Measurements from ENCODE around the gene TET2.

The TET2 gene

GRCh38 chr4:105230287-105230686 lies 83.6 kb downstream of the TET2 start:
- H3K9me3 ChIP-seq (replicated peaks in 1 of 2; ENCODE audit: control insufficient read depth in 2 of 2, insufficient read depth in 1 of 2, low read depth in 1 of 2, low read length in 2 of 2): peaks cover 0 to 4% of the 10 kb centered on the region in 2 donors
- H3K27me3 ChIP-seq (ENCODE audit: control insufficient read depth in 3 of 3, insufficient read depth in 3 of 3, low read depth in 1 of 3, low read length in 3 of 3): no peaks in the 10 kb centered on the region
- no peak overlapping the region for H3K4me2 ChIP-seq (ENCODE audit: insufficient read depth, low read length, poor library complexity, severe bottlenecking)
- no peak overlapping the region for H3K23ac ChIP-seq (ENCODE audit: low read depth, low read length, poor library complexity)
- H4K8ac ChIP-seq (ENCODE audit: low read depth, low read length): no peak overlapping the region
- no peaks in the 10 kb centered on the region for H3K4me1 ChIP-seq (ENCODE audit: control insufficient read depth in 2 of 2, insufficient read depth in 1 of 2, low read depth in 1 of 2, low read length in 2 of 2)
- no peak overlapping the region for H3K14ac ChIP-seq (ENCODE audit: low read length)
- no peak overlapping the region for H3K18ac ChIP-seq (ENCODE audit: low read length)
- no peak overlapping the region for H3K4ac ChIP-seq (ENCODE audit: low read length)
- H2AK5ac ChIP-seq (ENCODE audit: low read depth, low read length): no peak overlapping the region
- no peak overlapping the region for H2BK5ac ChIP-seq (ENCODE audit: low read length)
- H3K27ac ChIP-seq (replicated peaks; ENCODE audit: low read length): no peak overlapping the region
- no peak for DNase-seq (ENCODE audit: low spot score)
- H3K9ac ChIP-seq (ENCODE audit: low read depth, low read length, poor library complexity): no peak overlapping the region
- no peak overlapping the region for H4K91ac ChIP-seq (ENCODE audit: low read depth, low read length, poor library complexity)
- WGBS, 2 donors (ENCODE audit: extremely low coverage in 2 of 2, insufficient read length in 2 of 2, insufficient replicate concordance in 1 of 2): no CpG with 5 or more reads among the region's 1 CpG
- no peak overlapping the region for H2AFZ ChIP-seq (ENCODE audit: low read length)
- H2BK120ac ChIP-seq (ENCODE audit: low read depth, low read length): no peak overlapping the region
- H3K79me1 ChIP-seq (ENCODE audit: low read depth, low read length): no peaks in the 10 kb centered on the region
- no peak overlapping the region for H3K4me3 ChIP-seq (ENCODE audit: low read length in 2 of 2)
- H3K36me3 ChIP-seq (replicated peaks in 1 of 2; ENCODE audit: control insufficient read depth in 2 of 2, insufficient read depth in 2 of 2, low read length in 2 of 2): peaks cover 0 to 16% of the 10 kb centered on the region in 2 donors
- H2BK15ac ChIP-seq (ENCODE audit: low read length): no peak overlapping the region
- H2BK12ac ChIP-seq (ENCODE audit: low read length): no peak overlapping the region

- Histone ChIP-seq H2BK5ac (ENCODE audit: low read length) (no peak overlapping the region), H3K27me3 (ENCODE audit: control insufficient read depth in 3 of 3, insufficient read depth in 3 of 3, low read depth in 1 of 3, low read length in 3 of 3) (no peaks in the 10 kb centered on the region), H3K14ac (ENCODE audit: low read length) (no peak overlapping the region), H2BK15ac (ENCODE audit: low read length) (no peak overlapping the region), H4K91ac (ENCODE audit: low read depth, low read length, poor library complexity) (no peak overlapping the region), H2BK12ac (ENCODE audit: low read length) (no peak overlapping the region), H3K9me3 (replicated peaks in 1 of 2; ENCODE audit: control insufficient read depth in 2 of 2, insufficient read depth in 1 of 2, low read depth in 1 of 2, low read length in 2 of 2) (peaks cover 0 to 4% of the 10 kb centered on the region in 2 donors), H4K8ac (ENCODE audit: low read depth, low read length) (no peak overlapping the region), H3K79me1 (ENCODE audit: low read depth, low read length) (no peaks in the 10 kb centered on the region), H3K18ac (ENCODE audit: low read length) (no peak overlapping the region), H3K4me3 (ENCODE audit: low read length in 2 of 2) (no peak overlapping the region), H3K27ac (replicated peaks; ENCODE audit: low read length) (no peak overlapping the region), H3K4me2 (ENCODE audit: insufficient read depth, low read length, poor library complexity, severe bottlenecking) (no peak overlapping the region), H2AFZ (ENCODE audit: low read length) (no peak overlapping the region), H3K9ac (ENCODE audit: low read depth, low read length, poor library complexity) (no peak overlapping the region), H3K4me1 (ENCODE audit: control insufficient read depth in 2 of 2, insufficient read depth in 1 of 2, low read depth in 1 of 2, low read length in 2 of 2) (no peaks in the 10 kb centered on the region), H2BK120ac (ENCODE audit: low read depth, low read length) (no peak overlapping the region), H3K4ac (ENCODE audit: low read length) (no peak overlapping the region), H2AK5ac (ENCODE audit: low read depth, low read length) (no peak overlapping the region), H3K23ac (ENCODE audit: low read depth, low read length, poor library complexity) (no peak overlapping the region), H3K36me3 (replicated peaks in 1 of 2; ENCODE audit: control insufficient read depth in 2 of 2, insufficient read depth in 2 of 2, low read length in 2 of 2) (peaks cover 3 to 37% of the 10 kb centered on the region in 2 donors)
- WGBS, 2 donors (ENCODE audit: extremely low coverage in 2 of 2, insufficient read length in 2 of 2, insufficient replicate concordance in 1 of 2): no CpG with 5 or more reads among the region's 4 CpGs
- no peak for DNase-seq (ENCODE audit: low spot score)
These were observed 85.7 kb downstream of the TET2 start for GRCh38 chr4:105232374-105232773.

GRCh38 chr4:105234582-105234981 lies 87.9 kb downstream of the TET2 start:
- Histone ChIP-seq H3K18ac (ENCODE audit: low read length) (no peak overlapping the region), H3K27ac (replicated peaks; ENCODE audit: low read length) (no peak overlapping the region), H3K27me3 (ENCODE audit: control insufficient read depth in 3 of 3, insufficient read depth in 3 of 3, low read depth in 1 of 3, low read length in 3 of 3) (no peaks in the 10 kb centered on the region), H2BK5ac (ENCODE audit: low read length) (no peak overlapping the region), H3K14ac (ENCODE audit: low read length) (no peak overlapping the region), H2AFZ (ENCODE audit: low read length) (no peak overlapping the region), H3K23ac (ENCODE audit: low read depth, low read length, poor library complexity) (no peak overlapping the region), H2BK15ac (ENCODE audit: low read length) (no peak overlapping the region), H2BK120ac (ENCODE audit: low read depth, low read length) (no peak overlapping the region), H3K4me3 (ENCODE audit: low read length in 2 of 2) (no peak overlapping the region), H3K36me3 (replicated peaks in 1 of 2; ENCODE audit: control insufficient read depth in 2 of 2, insufficient read depth in 2 of 2, low read length in 2 of 2) (peaks cover 3 to 59% of the 10 kb centered on the region in 2 donors), H4K91ac (ENCODE audit: low read depth, low read length, poor library complexity) (no peak overlapping the region), H3K4me2 (ENCODE audit: insufficient read depth, low read length, poor library complexity, severe bottlenecking) (no peak overlapping the region), H3K4me1 (ENCODE audit: control insufficient read depth in 2 of 2, insufficient read depth in 1 of 2, low read depth in 1 of 2, low read length in 2 of 2) (no peaks in the 10 kb centered on the region), H3K4ac (ENCODE audit: low read length) (no peak overlapping the region), H2AK5ac (ENCODE audit: low read depth, low read length) (no peak overlapping the region), H2BK12ac (ENCODE audit: low read length) (no peak overlapping the region), H4K8ac (ENCODE audit: low read depth, low read length) (no peak overlapping the region), H3K79me1 (ENCODE audit: low read depth, low read length) (no peaks in the 10 kb centered on the region), H3K9me3 (replicated peaks in 1 of 2; ENCODE audit: control insufficient read depth in 2 of 2, insufficient read depth in 1 of 2, low read depth in 1 of 2, low read length in 2 of 2) (peaks cover 0 to 15% of the 10 kb centered on the region in 2 donors), H3K9ac (ENCODE audit: low read depth, low read length, poor library complexity) (no peak overlapping the region)
- no CpG with 5 or more reads among the region's 4 CpGs for WGBS, 2 donors (ENCODE audit: extremely low coverage in 2 of 2, insufficient read length in 2 of 2, insufficient replicate concordance in 1 of 2)
- DNase-seq (ENCODE audit: low spot score): no peak

GRCh38 chr4:105236202-105236915 lies 89.7 kb downstream of the TET2 start:
- Histone ChIP-seq H3K14ac (ENCODE audit: low read length) (no peak overlapping the region), H2BK15ac (ENCODE audit: low read length) (no peak overlapping the region), H3K4me1 (ENCODE audit: control insufficient read depth in 2 of 2, insufficient read depth in 1 of 2, low read depth in 1 of 2, low read length in 2 of 2) (no peaks in the 10 kb centered on the region), H3K27me3 (ENCODE audit: control insufficient read depth in 3 of 3, insufficient read depth in 3 of 3, low read depth in 1 of 3, low read length in 3 of 3) (no peaks in the 10 kb centered on the region), H4K8ac (ENCODE audit: low read depth, low read length) (no peak overlapping the region), H3K23ac (ENCODE audit: low read depth, low read length, poor library complexity) (no peak overlapping the region), H2AFZ (ENCODE audit: low read length) (no peak overlapping the region), H4K91ac (ENCODE audit: low read depth, low read length, poor library complexity) (no peak overlapping the region), H3K9me3 (replicated peaks in 1 of 2; ENCODE audit: control insufficient read depth in 2 of 2, insufficient read depth in 1 of 2, low read depth in 1 of 2, low read length in 2 of 2) (peaks cover 0 to 19% of the 10 kb centered on the region in 2 donors), H2BK120ac (ENCODE audit: low read depth, low read length) (no peak overlapping the region), H3K18ac (ENCODE audit: low read length) (no peak overlapping the region), H3K4me3 (ENCODE audit: low read length in 2 of 2) (peak overlapping the region in 1 of 2 donors; percentile 2), H2AK5ac (ENCODE audit: low read depth, low read length) (no peak overlapping the region), H3K36me3 (replicated peaks in 1 of 2; ENCODE audit: control insufficient read depth in 2 of 2, insufficient read depth in 2 of 2, low read length in 2 of 2) (peaks cover 3 to 73% of the 10 kb centered on the region in 2 donors), H3K4me2 (ENCODE audit: insufficient read depth, low read length, poor library complexity, severe bottlenecking) (no peak overlapping the region), H3K27ac (replicated peaks; ENCODE audit: low read length) (no peak overlapping the region), H2BK12ac (ENCODE audit: low read length) (no peak overlapping the region), H3K9ac (ENCODE audit: low read depth, low read length, poor library complexity) (no peak overlapping the region), H3K4ac (ENCODE audit: low read length) (no peak overlapping the region), H3K79me1 (ENCODE audit: low read depth, low read length) (no peaks in the 10 kb centered on the region), H2BK5ac (ENCODE audit: low read length) (no peak overlapping the region)
- no peak for DNase-seq (ENCODE audit: low spot score)
- no CpG with 5 or more reads among the region's 4 CpGs for WGBS, 2 donors (ENCODE audit: extremely low coverage in 2 of 2, insufficient read length in 2 of 2, insufficient replicate concordance in 1 of 2)

All from neuronal stem cell (in vitro differentiated cells).